Stomach (tissue), 9 donors: Measurements from ENCODE around the gene PIM3. TPM values are rescaled to one million over a fixed set of nuclear protein-coding genes. Genes with fewer than 3 reads are reported as not detected.

Experiments
- DNase-seq, 2 donors: peaks; one replicate each; pipeline versions ENCODE4 v3.0.0 to v3.0.0-alpha.2; 2013 to 2019
- H3K27ac ChIP-seq, 5 donors: fragments of 200-600 bp in 4 of 5; sonication (generic) in 4 of 5; one replicate each; pipeline ENCODE4 v1.5.1; 2013 to 2019; ENCODE audit warnings: mild to moderate bottlenecking in 1 of 5, moderate library complexity in 1 of 5
- H3K27me3 ChIP-seq, 3 donors: fragments of 200-600 bp; sonication (generic); one replicate each; pipeline ENCODE4 v1.5.1; 2017 to 2019; ENCODE audit warnings: mixed run types in 1 of 3
- H3K36me3 ChIP-seq, 4 donors: fragments of 200-600 bp; sonication (generic); 1 replicate in 3 of 4; 2 replicates in 1 of 4; pipeline ENCODE4 v1.5.1; 2016 to 2019
- H3K4me1 ChIP-seq, 4 donors: fragments of 200-600 bp; sonication (generic); one replicate each; pipeline ENCODE4 v1.5.1; 2016 to 2019
- H3K4me3 ChIP-seq, 4 donors: fragments of 200-600 bp; sonication (generic) in 3 of 4; one replicate each; pipeline ENCODE4 v1.5.1; 2016 to 2019; ENCODE audit warnings: mild to moderate bottlenecking in 1 of 4
- H3K9me3 ChIP-seq, 4 donors: fragments of 200-600 bp; sonication (generic); one replicate each; pipeline ENCODE4 v1.5.1; 2016 to 2019
- EP300 ChIP-seq: sonication (generic); formaldehyde crosslinking; IDR thresholded peaks from one replicate; pipeline ENCODE4 v1.6.1; 2017; ENCODE audit warnings: antibody characterized with exemption
- POLR2A ChIP-seq, 4 donors: fragments of 450-650 bp; IDR thresholded peaks; one replicate each; pipeline ENCODE4 v1.6.1; 2016; ENCODE audit warnings: antibody characterized with exemption in 4 of 4, control low read depth in 2 of 4, mild to moderate bottlenecking in 1 of 4, moderate library complexity in 1 of 4
- POLR2AphosphoS5 ChIP-seq, 3 donors: sonication (generic); formaldehyde crosslinking; IDR thresholded peaks; one replicate each; pipeline ENCODE4 v1.6.1; 2016; ENCODE audit warnings: antibody characterized with exemption in 3 of 3
- WGBS, 5 donors: extraction: QIAGEN DNeasy Blood & Tissue Kit in 3 of 5; methylation state at CpG; one replicate each; pipeline versions ENCODE4 v1.1.5 to v1.1.7; 2013 to 2018; 5-methylcytosine and 5-hydroxymethylcytosine counted together
- intact Hi-C: fragments of 100-400 bp; cut with DNase I; formaldehyde crosslinking; loops from one replicate; pipeline ENCODE4 v1.15.1; 2023; ENCODE audit warnings: low total_unique reads
- polyA plus RNA-seq, 3 donors: library from polyadenylated mRNA; stranded (reverse); fragments of 200-250 nt; gene quantifications; one replicate each; pipeline ENCODE4 v1.2.3, GENCODE V29; 2013
- total RNA-seq, 5 donors: library from RNA; depleted of rRNA; stranded (reverse); fragments of >200 nt; gene quantifications; one replicate each; pipeline versions ENCODE4 v1.1.0 to v1.2.3, GENCODE V29; 2014 to 2016
- TF ChIP-seq, protein P1 (sequence below), 7 experiments: fragments of 450-650 bp in 4 of 7; fragments of 200-600 bp in 3 of 7; sonication (generic) in 3 of 7; IDR thresholded peaks; one replicate each; pipeline ENCODE4 v1.5.1; 2016 to 2019; ENCODE audit warnings: antibody characterized with exemption in 7 of 7, control low read depth in 2 of 7, mild to moderate bottlenecking in 1 of 7
- donor health status: healthy with polysubstance abuse.
- donor health status: Bipolar disorder and iron deficiency.
- donor health status: healthy.

The PIM3 gene
- total and polyA plus RNA-seq, 8 donors, result 51.9 to 802 (median 84.6) TPM

DNA sequence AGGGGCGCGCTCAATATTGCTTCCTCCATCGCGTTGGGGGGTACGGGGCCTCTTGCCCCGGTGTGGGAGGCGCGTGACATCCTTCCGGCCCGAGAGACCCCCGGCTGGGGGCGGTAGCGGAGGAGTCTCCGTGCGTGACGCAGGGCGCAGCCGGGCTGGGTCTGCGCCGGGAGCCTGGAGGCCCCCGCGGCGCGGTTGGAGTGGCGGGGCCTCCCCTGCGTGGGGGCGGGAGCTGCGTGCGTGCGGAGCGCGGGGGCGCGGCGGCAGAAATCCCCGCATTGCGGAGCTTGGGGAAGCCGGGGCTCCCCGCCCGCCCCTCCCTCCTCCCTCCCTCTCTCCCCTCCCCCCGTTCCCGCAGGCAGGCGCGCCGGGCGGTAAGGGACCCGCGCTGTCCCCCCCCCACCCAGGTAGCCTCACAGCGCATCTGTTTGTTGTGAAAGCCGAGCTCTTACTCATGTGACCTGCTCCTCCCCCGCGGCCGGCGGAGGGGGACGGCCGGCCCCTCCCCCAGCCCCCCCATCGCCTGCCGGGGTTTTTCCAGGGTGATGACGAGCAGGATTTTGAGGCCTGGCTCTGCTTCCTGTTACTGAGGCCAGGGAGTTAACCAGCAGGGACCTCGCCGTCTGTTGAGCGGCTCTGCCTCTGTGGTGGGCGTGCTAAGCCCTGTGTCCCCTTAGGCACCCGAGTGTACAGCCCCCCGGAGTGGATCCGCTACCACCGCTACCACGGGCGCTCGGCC, 1.6 kb downstream of the PIM3 start:
- peak overlapping the region; percentile 81 to 99 (median 88) for H3K4me3 ChIP-seq
- WGBS, 5 donors, result 1 to 3% (median 3%) methylated on average over 19 to 68 of the region's 70 CpGs
- no peaks in the 10 kb centered on the region for H3K9me3 ChIP-seq
- H3K27me3 ChIP-seq, result no peaks in the 10 kb centered on the region
- intact Hi-C loops, result no loop called here
- H3K36me3 ChIP-seq, result peaks cover 35 to 43% (median 39%) of the 10 kb centered on the region in 4 donors
- peak; percentile 88 to 95 for DNase-seq
- peaks cover 55 to 75% (median 74%) of the 10 kb centered on the region in 4 donors for H3K4me1 ChIP-seq
- TF ChIP-seq EP300 (no peak), POLR2AphosphoS5 (IDR thresholded peaks at IDR 0.05) (peak; percentile 42 to 76 (median 75)), POLR2A (IDR thresholded peaks at IDR 0.05) (peak in 2 of 4 donors; percentile 26 to 47)
- TF ChIP-seq, protein P1, sequence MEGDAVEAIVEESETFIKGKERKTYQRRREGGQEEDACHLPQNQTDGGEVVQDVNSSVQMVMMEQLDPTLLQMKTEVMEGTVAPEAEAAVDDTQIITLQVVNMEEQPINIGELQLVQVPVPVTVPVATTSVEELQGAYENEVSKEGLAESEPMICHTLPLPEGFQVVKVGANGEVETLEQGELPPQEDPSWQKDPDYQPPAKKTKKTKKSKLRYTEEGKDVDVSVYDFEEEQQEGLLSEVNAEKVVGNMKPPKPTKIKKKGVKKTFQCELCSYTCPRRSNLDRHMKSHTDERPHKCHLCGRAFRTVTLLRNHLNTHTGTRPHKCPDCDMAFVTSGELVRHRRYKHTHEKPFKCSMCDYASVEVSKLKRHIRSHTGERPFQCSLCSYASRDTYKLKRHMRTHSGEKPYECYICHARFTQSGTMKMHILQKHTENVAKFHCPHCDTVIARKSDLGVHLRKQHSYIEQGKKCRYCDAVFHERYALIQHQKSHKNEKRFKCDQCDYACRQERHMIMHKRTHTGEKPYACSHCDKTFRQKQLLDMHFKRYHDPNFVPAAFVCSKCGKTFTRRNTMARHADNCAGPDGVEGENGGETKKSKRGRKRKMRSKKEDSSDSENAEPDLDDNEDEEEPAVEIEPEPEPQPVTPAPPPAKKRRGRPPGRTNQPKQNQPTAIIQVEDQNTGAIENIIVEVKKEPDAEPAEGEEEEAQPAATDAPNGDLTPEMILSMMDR (IDR thresholded peaks at IDR 0.05), result no peak
- H3K27ac ChIP-seq, result peak overlapping the region; percentile 94 to 98 (median 98)

DNA sequence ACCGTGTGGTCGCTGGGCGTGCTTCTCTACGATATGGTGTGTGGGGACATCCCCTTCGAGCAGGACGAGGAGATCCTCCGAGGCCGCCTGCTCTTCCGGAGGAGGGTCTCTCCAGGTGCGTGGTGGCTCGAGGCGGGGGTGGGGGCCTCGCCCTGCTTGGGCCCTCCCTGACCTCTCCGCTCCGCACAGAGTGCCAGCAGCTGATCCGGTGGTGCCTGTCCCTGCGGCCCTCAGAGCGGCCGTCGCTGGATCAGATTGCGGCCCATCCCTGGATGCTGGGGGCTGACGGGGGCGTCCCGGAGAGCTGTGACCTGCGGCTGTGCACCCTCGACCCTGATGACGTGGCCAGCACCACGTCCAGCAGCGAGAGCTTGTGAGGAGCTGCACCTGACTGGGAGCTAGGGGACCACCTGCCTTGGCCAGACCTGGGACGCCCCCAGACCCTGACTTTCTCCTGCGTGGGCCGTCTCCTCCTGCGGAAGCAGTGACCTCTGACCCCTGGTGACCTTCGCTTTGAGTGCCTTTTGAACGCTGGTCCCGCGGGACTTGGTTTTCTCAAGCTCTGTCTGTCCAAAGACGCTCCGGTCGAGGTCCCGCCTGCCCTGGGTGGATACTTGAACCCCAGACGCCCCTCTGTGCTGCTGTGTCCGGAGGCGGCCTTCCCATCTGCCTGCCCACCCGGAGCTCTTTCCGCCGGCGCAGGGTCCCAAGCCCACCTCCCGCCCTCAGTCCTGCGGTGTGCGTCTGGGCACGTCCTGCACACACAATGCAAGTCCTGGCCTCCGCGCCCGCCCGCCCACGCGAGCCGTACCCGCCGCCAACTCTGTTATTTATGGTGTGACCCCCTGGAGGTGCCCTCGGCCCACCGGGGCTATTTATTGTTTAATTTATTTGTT, 2.4 kb downstream of the PIM3 start:
- peak; percentile 30 to 43 for DNase-seq
- Histone ChIP-seq H3K36me3 (peaks cover 35 to 43% (median 39%) of the 10 kb centered on the region in 4 donors), H3K4me1 (peaks cover 63 to 78% (median 76%) of the 10 kb centered on the region in 4 donors), H3K9me3 (no peaks in the 10 kb centered on the region), H3K27me3 (no peaks in the 10 kb centered on the region), H3K4me3 (peak overlapping the region; percentile 81 to 99 (median 88)), H3K27ac (peak overlapping the region; percentile 94 to 98 (median 98))
- intact Hi-C loops, result no loop called here
- whole genome bisulfite sequencing, 5 donors, result 22 to 53% (median 37%) methylated on average over 42 to 63 of the region's 63 CpGs
- TF ChIP-seq POLR2AphosphoS5 (IDR thresholded peaks at IDR 0.05) (no peak), EP300 (no peak), POLR2A (IDR thresholded peaks at IDR 0.05) (no peak)
- TF ChIP-seq, protein P1 (IDR thresholded peaks at IDR 0.05), result no peak

DNA sequence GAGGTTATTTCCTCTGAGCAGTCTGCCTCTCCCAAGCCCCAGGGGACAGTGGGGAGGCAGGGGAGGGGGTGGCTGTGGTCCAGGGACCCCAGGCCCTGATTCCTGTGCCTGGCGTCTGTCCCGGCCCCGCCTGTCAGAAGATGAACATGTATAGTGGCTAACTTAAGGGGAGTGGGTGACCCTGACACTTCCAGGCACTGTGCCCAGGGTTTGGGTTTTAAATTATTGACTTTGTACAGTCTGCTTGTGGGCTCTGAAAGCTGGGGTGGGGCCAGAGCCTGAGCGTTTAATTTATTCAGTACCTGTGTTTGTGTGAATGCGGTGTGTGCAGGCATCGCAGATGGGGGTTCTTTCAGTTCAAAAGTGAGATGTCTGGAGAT, 3.1 kb downstream of the PIM3 start:
- Histone ChIP-seq H3K27me3 (no peaks in the 10 kb centered on the region), H3K4me1 (peaks cover 70 to 78% (median 76%) of the 10 kb centered on the region in 4 donors), H3K9me3 (no peaks in the 10 kb centered on the region), H3K27ac (peak overlapping the region; percentile 94 to 98 (median 98)), H3K4me3 (peak overlapping the region; percentile 81 to 99 (median 88)), H3K36me3 (peaks cover 35 to 43% (median 39%) of the 10 kb centered on the region in 4 donors)
- 26 to 43% (median 29%) methylated on average over 6 of the region's 6 CpGs for WGBS, 5 donors
- TF ChIP-seq POLR2A (IDR thresholded peaks at IDR 0.05) (no peak), POLR2AphosphoS5 (IDR thresholded peaks at IDR 0.05) (peak in 1 of 3 donors; percentile 15)
- peak; percentile 51 to 75 for DNase-seq
- intact Hi-C loops, result no loop called here

DNA sequence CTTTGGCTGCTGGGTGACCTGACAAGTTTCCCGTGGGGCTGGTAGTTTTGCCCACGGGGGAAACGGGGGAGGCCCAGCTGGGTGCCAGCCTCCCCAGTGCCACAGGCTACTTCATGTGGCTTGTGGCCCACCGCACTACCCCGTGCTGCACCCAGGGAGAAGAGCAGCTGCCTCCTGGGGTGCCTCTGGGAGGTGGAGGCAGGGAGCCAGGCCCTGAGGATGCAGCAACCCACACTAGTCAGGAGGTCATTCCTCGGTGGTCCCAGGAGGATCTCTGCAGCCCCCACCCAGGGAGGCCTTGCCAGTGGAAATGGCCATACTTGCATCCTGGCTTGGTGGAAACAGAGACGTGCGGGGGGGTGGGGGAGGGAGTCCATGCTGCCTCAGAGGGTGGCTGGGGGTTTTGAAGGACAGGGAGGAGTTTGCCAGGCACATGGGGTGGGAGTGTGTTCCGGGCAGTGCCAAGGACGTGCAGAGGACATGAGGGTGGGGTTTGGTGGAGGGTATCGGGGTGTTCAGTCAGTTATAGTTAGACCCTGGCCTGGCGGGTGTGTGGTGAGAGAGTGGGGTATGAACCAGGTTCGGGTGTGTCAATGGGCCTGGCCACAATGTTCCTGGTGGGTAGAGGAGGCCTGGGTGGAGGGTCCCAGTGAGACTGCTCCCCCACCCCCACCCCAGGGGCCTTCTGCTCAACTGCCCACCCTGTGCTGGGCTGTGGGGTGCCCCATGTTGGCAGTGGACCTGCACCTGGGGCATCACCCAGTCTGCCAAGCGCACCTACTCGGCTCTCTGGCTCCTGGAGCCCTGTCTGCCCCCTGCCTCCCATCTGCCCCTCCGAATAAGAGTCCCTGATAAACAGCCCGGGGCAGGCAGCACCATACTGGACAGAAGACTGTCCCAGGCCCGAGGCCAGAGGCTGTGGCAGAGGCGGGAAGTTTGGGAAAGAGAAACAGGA, 3.8 kb downstream of the PIM3 start:
- H3K4me1 ChIP-seq, result peaks cover 66 to 77% (median 76%) of the 10 kb centered on the region in 4 donors

More for the DNA sequence above, 3.8 kb downstream of the PIM3 start:
- peak overlapping the region; percentile 81 to 99 (median 88) for H3K4me3 ChIP-seq
- no peaks in the 10 kb centered on the region for H3K27me3 ChIP-seq
- peak; percentile 28 to 47 for DNase-seq
- H3K27ac ChIP-seq, result peak overlapping the region; percentile 94 to 98 (median 98)
- peaks cover 35 to 43% (median 39%) of the 10 kb centered on the region in 4 donors for H3K36me3 ChIP-seq
- 43 to 56% (median 51%) methylated on average over 15 to 19 of the region's 19 CpGs for WGBS, 5 donors
- TF ChIP-seq, protein P1 (IDR thresholded peaks at IDR 0.05), result no peak
- TF ChIP-seq POLR2AphosphoS5 (IDR thresholded peaks at IDR 0.05), result peak in 2 of 3 donors; percentile 2 to 34
- no peaks in the 10 kb centered on the region for H3K9me3 ChIP-seq
- intact Hi-C loops, result no loop called here
